HG02973 (cell line): ENCODE results near the gene APOC3.
A peak's percentile ranks its signal among the peaks of the same experiment; 100 is the strongest.

Experiments
- ATAC-seq: cut with Tn5 transposase; IDR thresholded peaks from one replicate; pipeline ENCODE4 v1.9.1; 2021; ENCODE audit warnings: moderate library complexity; ENCODE audit not compliant: unreplicated experiment

Gene APOC3

DNA sequence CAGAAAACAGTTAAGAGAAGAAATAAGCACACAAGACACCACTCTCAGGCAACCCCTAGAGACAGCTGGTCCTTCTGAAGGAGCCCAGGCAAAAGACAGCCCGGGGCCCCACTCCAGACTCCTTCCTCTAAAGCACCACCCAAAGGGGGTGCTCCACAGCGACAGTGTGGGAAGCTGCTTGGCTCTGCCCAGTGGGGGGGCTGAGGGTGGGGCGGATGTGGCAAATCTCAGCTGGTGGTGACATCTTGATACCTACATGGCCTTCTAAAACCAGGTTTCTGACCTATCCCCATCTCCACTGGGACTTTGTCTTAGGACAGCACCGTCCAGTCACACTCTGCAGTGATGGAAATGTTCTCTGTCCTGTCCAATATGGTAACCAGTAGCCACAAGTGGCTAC, 17.9 kb downstream of the APOC3 start:
- no peak for ATAC-seq

GRCh38 chr11:116849060-116849459, 19.4 kb downstream of the APOC3 start:
- no peak for ATAC-seq

- ATAC-seq: no peak
Observed at GRCh38 chr11:116849486-116849885, 19.8 kb downstream of the APOC3 start.

DNA sequence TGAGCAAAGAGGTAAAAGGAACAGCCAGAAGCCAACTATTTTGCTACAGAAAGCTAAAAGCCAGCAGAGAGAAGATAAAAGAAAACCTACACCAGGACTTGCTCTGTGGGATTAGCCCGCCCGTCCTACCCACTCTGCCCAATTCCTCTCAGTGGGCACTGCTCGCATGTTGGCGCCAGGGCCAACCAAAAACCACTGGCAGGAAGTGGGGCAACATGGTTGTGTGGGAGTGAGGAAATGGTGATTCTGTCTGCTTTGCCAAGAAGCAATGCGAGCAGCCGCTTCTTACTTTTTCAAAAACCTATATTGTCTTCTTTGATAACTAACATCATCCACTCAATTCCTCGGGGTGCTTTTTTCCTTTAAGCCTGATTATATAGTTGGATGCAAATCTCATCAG, 21.9 kb downstream of the APOC3 start:
- no peak for ATAC-seq

GRCh38 chr11:116852261-116853031, 22.7 kb downstream of the APOC3 start:
- no peak for ATAC-seq

GRCh38 chr11:116853461-116854073, 23.9 kb downstream of the APOC3 start:
- ATAC-seq: peak; percentile 91

DNA sequence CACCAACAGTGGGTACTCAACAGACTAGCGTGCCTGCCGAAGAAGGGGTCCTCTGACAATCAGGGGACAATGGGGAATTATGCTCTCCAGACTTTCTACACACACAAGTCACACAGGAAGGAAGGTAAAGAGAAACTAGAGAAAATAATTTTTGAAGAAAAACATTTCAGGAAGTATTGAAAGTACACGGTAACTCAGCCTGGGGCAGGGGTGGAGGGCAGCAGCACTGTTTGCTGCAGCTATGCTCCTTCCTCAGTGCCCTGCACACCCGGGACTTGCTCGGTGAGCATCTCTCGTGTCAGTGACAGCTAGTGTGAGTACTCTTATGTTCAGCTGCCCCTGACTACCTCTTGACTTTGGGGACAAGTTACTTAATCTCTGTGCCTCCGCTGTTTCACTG, 25.7 kb downstream of the APOC3 start:
- ATAC-seq: no peak

- no peak for ATAC-seq
Observed at GRCh38 chr11:116856423-116856822, 26.7 kb downstream of the APOC3 start.

GRCh38 chr11:116857316-116857715, 27.6 kb downstream of the APOC3 start:
- ATAC-seq: no peak

GRCh38 chr11:116857936-116858335, 28.2 kb downstream of the APOC3 start:
- no peak for ATAC-seq

GRCh38 chr11:116859175-116859574, 29.5 kb downstream of the APOC3 start:
- ATAC-seq: no peak

- ATAC-seq: no peak
Observed at GRCh38 chr11:116860303-116860702, 30.6 kb downstream of the APOC3 start.

DNA sequence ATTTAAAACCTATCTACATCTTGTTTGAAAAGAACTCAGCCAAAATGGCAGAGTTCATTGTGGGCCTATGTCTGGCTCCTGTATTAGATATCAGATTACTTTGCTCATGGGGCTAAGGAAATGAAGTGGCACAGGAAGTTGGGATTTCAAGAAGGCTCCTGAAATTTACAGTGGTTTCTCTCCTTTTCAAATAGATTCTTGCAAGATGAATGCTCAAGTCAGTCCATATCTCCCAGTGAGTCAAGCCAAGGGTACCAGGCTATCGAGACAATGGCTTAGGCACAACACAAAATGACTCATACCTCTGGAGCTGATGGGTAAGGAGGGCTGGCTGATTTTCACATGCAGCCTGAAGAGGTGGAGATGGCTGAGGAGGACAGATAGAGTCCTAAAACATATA, 31.8 kb downstream of the APOC3 start:
- no peak for ATAC-seq

DNA sequence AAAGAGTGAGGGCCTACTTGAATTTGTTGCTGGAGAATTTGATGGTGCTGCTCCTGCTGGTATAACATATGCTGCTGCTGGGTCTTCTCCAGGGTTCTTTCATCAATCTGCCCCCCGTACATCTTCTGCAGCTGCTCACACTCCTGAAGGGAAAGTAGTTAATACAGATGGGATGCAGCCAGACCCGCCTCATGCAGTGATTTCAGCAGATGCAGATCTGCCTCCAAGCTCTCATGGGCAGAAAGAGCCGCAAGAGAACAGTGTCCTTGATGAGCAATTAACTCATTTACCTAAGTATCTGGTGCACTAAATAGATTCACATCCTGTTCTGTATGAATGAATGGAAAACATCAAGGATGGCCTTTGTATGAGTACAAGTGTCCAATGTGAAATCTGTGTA, 32.5 kb downstream of the APOC3 start:
- no peak for ATAC-seq

DNA sequence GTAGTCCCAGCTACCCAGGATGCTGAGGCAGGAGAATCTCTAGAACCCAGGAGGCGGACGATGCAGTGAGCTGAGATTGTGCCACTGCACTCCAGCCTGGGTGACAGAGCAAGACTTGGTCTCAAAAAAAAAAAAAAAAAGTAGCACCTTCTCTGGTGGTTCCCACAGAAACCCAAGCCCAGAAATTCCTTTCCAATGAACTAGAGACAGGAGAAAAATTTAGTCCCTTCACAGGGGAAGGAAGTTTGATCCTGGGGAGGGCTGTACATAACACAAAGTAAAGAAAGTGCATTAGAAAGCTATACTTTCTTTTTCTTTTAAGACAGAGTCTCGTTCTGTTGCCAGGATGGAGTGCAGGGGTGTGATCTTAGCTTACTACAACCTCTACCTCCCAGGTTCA, 33.2 kb downstream of the APOC3 start:
- no peak for ATAC-seq

- no peak for ATAC-seq
Observed at GRCh38 chr11:116864531-116864930, 34.8 kb downstream of the APOC3 start.

- no peak for ATAC-seq
Observed at GRCh38 chr11:116865696-116866095, 36.0 kb downstream of the APOC3 start.

GRCh38 chr11:116866804-116867455, 37.2 kb downstream of the APOC3 start:
- no peak for ATAC-seq

- ATAC-seq: no peak
Observed at GRCh38 chr11:116867619-116868018, 37.9 kb downstream of the APOC3 start.

DNA sequence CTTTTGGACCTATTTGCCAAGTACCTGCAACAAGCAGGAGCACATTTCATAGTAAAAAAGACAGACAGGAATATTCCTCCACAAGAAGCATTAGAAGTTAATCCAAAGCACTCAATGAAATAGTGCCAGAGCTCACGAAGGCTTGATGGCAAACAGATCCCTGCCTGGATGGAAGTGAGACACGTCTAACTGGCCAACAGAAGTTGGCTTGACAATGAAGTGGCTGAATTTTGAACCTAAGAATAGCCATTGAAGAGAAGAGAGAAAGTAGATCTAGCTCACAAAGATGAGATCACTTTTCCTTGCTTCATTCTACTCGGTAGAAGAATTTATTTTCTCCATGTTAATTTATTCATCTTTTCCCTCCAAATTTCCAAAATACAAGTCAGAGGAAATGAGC, 38.4 kb downstream of the APOC3 start:
- no peak for ATAC-seq

- no peak for ATAC-seq
Observed at GRCh38 chr11:116869610-116870009, 39.9 kb downstream of the APOC3 start.

GRCh38 chr11:116870054-116870453, 40.3 kb downstream of the APOC3 start:
- ATAC-seq: no peak
